GOT3 (cell line): ENCODE data around the gene GOSR1.
"Not testable (repeated sequence)": the region's sequence is repeated elsewhere in the genome, so short reads cannot be mapped to it uniquely, and the experiment has no call there.

ENCODE experiments used
- DNase-seq: peaks from one replicate; lab custom pipeline; 2025; ENCODE audit warnings: mixed read lengths; lab: John Stamatoyannopoulos, UW

The GOSR1 gene

GRCh38 chr17:30575648-30576325, 98.6 kb downstream of the GOSR1 start:
- not testable (repeated sequence) for DNase-seq

DNA sequence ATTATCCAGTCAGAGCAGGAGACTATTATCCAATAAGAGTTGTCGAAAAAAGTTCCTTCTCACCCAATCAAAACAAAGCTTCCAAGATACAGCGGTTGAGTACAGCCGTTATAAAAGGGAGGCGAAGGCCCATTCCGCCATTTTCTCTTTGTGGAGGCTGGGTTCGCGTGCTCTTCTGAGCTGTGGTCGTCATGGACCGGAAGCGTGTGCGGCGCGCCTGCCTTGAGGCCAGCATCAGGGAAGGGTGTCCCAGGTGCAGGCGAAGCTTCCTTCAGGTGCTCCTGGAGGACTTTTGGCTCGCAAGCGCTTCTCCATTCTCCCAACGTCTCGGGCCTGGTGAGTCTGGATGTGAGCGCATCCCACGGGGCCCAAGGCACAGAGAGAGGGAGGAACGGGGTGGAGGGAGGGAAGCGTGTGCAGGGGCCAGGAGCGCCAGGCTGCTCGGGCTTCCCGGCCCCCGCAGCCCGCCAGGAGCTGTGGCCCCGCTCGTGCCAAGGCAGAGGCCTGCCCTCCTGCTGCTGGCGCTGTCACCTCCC, 99.2 kb downstream of the GOSR1 start:
- no peak for DNase-seq
